A673 (cell line): ENCODE measurements around the gene NDUFA9.

Source experiments
- EZH2 ChIP-seq: fragments of 200-600 bp; sonication (generic); IDR thresholded peaks from 2 replicates; pipeline ENCODE4 v1.6.1; 2017; ENCODE audit warnings: borderline replicate concordance, low read depth, mild to moderate bottlenecking, mixed read lengths, antibody characterized with exemption, low read length; ENCODE audit not compliant: poor library complexity, severe bottlenecking
- TF ChIP-seq, protein P1 (sequence below): fragments of 300-800, 200-600 bp; sonication (generic); conservative IDR thresholded peaks from 2 replicates; pipeline ENCODE4 v1.5.1; 2017; ENCODE audit warnings: low read depth, mild to moderate bottlenecking, antibody characterized with exemption, low read length, moderate library complexity, mixed read lengths

DNA sequence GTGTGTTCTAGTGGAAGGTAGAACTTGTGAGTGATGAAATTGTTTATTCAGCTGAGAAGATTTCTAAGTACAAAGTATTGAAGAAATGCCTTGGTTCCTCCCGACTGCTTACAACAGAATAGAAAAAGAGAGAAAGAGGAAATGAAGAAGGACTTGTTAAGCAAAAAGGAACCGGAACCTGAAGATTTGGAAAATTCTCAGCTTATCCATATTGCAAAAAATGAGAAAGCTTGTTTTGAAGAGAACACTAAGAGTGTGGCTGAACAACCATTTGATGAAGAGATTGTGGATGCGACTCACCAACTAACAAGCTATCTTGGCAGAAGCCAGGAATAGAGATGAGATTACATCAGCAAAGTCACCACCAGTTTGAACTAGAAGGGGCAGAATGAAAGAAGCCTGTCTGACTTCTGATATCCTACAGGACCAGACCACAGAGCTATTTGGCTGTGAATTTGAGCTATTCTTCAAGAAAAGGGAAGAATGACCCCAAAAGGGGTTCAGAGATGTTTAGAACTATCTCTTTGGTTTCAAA lies 15.1 kb downstream of the NDUFA9 start:
- TF ChIP-seq, protein P1, sequence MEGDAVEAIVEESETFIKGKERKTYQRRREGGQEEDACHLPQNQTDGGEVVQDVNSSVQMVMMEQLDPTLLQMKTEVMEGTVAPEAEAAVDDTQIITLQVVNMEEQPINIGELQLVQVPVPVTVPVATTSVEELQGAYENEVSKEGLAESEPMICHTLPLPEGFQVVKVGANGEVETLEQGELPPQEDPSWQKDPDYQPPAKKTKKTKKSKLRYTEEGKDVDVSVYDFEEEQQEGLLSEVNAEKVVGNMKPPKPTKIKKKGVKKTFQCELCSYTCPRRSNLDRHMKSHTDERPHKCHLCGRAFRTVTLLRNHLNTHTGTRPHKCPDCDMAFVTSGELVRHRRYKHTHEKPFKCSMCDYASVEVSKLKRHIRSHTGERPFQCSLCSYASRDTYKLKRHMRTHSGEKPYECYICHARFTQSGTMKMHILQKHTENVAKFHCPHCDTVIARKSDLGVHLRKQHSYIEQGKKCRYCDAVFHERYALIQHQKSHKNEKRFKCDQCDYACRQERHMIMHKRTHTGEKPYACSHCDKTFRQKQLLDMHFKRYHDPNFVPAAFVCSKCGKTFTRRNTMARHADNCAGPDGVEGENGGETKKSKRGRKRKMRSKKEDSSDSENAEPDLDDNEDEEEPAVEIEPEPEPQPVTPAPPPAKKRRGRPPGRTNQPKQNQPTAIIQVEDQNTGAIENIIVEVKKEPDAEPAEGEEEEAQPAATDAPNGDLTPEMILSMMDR: no peak
- TF ChIP-seq EZH2: no peak
